ENCODE data around the gene DNHD1. TPM values are rescaled to one million over a fixed set of nuclear protein-coding genes. Genes with fewer than 3 reads are reported as not detected.

The DNHD1 gene
- total RNA-seq, 1 donor from 2014 or later: 6.6 TPM

DNA sequence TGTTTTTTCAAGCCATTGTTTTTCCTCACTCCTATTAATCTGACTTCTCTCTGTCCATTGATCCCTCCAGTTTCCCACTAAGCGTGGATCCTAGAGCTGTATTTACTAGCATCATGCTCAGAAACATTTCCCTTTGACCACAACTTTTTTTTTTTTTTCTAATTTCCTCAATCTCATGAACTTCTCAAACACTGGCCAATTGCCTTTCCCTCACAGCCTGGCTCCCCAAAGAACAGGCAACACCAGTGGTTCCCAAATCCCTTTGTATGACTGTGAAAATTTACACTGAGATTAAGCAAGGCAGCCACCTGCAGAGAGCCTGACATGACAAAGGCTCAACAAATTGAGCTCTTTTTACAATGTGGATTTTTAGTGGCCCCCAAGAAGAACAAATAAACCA, 123.6 kb downstream of the DNHD1 start:
- Mint-ChIP-seq H3K27ac (ENCODE audit: unreplicated experiment) (no peak overlapping the region), H3K36me3 (ENCODE audit: unreplicated experiment) (peaks cover 17% of the 10 kb centered on the region), H3K4me3 (ENCODE audit: unreplicated experiment) (no peak overlapping the region), H3K9me3 (ENCODE audit: unreplicated experiment) (no peaks in the 10 kb centered on the region), H3K27me3 (ENCODE audit: unreplicated experiment) (no peaks in the 10 kb centered on the region), H3K4me1 (ENCODE audit: unreplicated experiment) (peaks cover 2% of the 10 kb centered on the region)
- TF ChIP-seq, protein P1, sequence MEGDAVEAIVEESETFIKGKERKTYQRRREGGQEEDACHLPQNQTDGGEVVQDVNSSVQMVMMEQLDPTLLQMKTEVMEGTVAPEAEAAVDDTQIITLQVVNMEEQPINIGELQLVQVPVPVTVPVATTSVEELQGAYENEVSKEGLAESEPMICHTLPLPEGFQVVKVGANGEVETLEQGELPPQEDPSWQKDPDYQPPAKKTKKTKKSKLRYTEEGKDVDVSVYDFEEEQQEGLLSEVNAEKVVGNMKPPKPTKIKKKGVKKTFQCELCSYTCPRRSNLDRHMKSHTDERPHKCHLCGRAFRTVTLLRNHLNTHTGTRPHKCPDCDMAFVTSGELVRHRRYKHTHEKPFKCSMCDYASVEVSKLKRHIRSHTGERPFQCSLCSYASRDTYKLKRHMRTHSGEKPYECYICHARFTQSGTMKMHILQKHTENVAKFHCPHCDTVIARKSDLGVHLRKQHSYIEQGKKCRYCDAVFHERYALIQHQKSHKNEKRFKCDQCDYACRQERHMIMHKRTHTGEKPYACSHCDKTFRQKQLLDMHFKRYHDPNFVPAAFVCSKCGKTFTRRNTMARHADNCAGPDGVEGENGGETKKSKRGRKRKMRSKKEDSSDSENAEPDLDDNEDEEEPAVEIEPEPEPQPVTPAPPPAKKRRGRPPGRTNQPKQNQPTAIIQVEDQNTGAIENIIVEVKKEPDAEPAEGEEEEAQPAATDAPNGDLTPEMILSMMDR (IDR thresholded peaks at IDR 0.05): no peak
- DNase-seq (ENCODE audit: extremely low spot score, unreplicated experiment): no peak

Other genes starting within 250 kb of the DNHD1 start
- not detected in 2 replicates for gene CCKBR, start 237.4 kb upstream of the DNHD1 start, total RNA-seq
- gene CAVIN3, start 176.8 kb upstream of the DNHD1 start, total RNA-seq: 30.7 and 32.0 TPM in 2 replicates
- 93.0 and 106 TPM in 2 replicates for gene SMPD1, start 106.8 kb upstream of the DNHD1 start, total RNA-seq
- 52.5 and 57.7 TPM in 2 replicates for gene APBB1, start 78.2 kb upstream of the DNHD1 start, total RNA-seq
- 1.4 and 1.9 TPM in 2 replicates for gene HPX, start 56.3 kb upstream of the DNHD1 start, total RNA-seq
- 30.7 and 32.5 TPM in 2 replicates for gene TRIM3, start 23.3 kb upstream of the DNHD1 start, total RNA-seq
- 58.0 and 64.6 TPM in 2 replicates for gene ARFIP2, start 15.9 kb upstream of the DNHD1 start, total RNA-seq
- 25.1 and 27.0 TPM in 2 replicates for gene TIMM10B, start 15.8 kb upstream of the DNHD1 start, total RNA-seq
- gene RRP8, start 106.3 kb downstream of the DNHD1 start, total RNA-seq: 15.3 and 17.8 TPM in 2 replicates
- 192 and 209 TPM in 2 replicates for gene ILK, start 106.5 kb downstream of the DNHD1 start, total RNA-seq
- gene TAF10, start 114.9 kb downstream of the DNHD1 start, total RNA-seq: 93.4 and 100 TPM in 2 replicates
- 157 and 171 TPM in 2 replicates for gene TPP1, start 122.1 kb downstream of the DNHD1 start, total RNA-seq
- 63.0 and 63.3 TPM in 2 replicates for gene DCHS1, start 158.5 kb downstream of the DNHD1 start, total RNA-seq
- 47.8 and 49.8 TPM in 2 replicates for gene MRPL17, start 186.1 kb downstream of the DNHD1 start, total RNA-seq